SK-N-SH treated with all-trans-retinoic acid at 6 μM for 48 hours (cell line): Measurements from ENCODE around the gene KXD1.

Experiments used
- BACH2 ChIP-seq: fragments of 250-450 bp; sonication (Bioruptor Pico); IDR thresholded peaks from 2 replicates; pipeline ENCODE4 v1.9.0; 2021; ENCODE audit warnings: mild to moderate bottlenecking, borderline replicate concordance
- ESRRG ChIP-seq: fragments of 250-450 bp; sonication (Bioruptor Pico); IDR thresholded peaks from 2 replicates; pipeline ENCODE4 v1.6.1; 2021; ENCODE audit warnings: mild to moderate bottlenecking
- RARB ChIP-seq: fragments of 250-450 bp; sonication (Bioruptor Pico); IDR thresholded peaks from 2 replicates; pipeline ENCODE4 v1.8.0; 2021; ENCODE audit warnings: mild to moderate bottlenecking, moderate library complexity
- SNAI2 ChIP-seq: fragments of 250-450 bp; sonication (Bioruptor Pico); IDR thresholded peaks from 2 replicates; pipeline ENCODE4 v1.5.0; 2020; ENCODE audit warnings: mild to moderate bottlenecking, moderate library complexity
- ZC3H10 ChIP-seq: fragments of 250-450 bp; sonication (Bioruptor Pico); IDR thresholded peaks from 2 replicates; pipeline ENCODE4 v1.5.1; 2021; ENCODE audit warnings: mild to moderate bottlenecking, moderate library complexity
- ZFP3 ChIP-seq: fragments of 250-450 bp; sonication (Bioruptor Pico); IDR thresholded peaks from 2 replicates; pipeline ENCODE4 v1.5.0; 2020; ENCODE audit warnings: mild to moderate bottlenecking, moderate library complexity
- ZFP30 ChIP-seq: fragments of 450-650 bp; formaldehyde crosslinking; IDR thresholded peaks from 2 replicates; pipeline ENCODE4 v1.5.0; 2022; ENCODE audit warnings: mild to moderate bottlenecking, moderate library complexity
- ZNF565 ChIP-seq: fragments of 450-650 bp; formaldehyde crosslinking; conservative IDR thresholded peaks from 2 replicates; pipeline ENCODE4 v1.5.0; 2020; ENCODE audit warnings: low read depth, mild to moderate bottlenecking, moderate library complexity
- ZNF70 ChIP-seq: fragments of 450-650 bp; formaldehyde crosslinking; IDR thresholded peaks from 2 replicates; pipeline ENCODE4 v1.5.0; 2020; ENCODE audit warnings: mild to moderate bottlenecking, moderate library complexity
- TF ChIP-seq, protein P1 (sequence below): fragments of 250-450 bp; sonication (Bioruptor Pico); IDR thresholded peaks from 2 replicates; pipeline ENCODE4 v1.5.1; 2020; ENCODE audit warnings: low read depth, mild to moderate bottlenecking, moderate library complexity
- TF ChIP-seq, protein P2 (sequence below): fragments of 250-450 bp; sonication (Bioruptor Pico); IDR thresholded peaks from 2 replicates; pipeline ENCODE4 v1.5.1; 2021; ENCODE audit warnings: mild to moderate bottlenecking, moderate library complexity

DNA sequence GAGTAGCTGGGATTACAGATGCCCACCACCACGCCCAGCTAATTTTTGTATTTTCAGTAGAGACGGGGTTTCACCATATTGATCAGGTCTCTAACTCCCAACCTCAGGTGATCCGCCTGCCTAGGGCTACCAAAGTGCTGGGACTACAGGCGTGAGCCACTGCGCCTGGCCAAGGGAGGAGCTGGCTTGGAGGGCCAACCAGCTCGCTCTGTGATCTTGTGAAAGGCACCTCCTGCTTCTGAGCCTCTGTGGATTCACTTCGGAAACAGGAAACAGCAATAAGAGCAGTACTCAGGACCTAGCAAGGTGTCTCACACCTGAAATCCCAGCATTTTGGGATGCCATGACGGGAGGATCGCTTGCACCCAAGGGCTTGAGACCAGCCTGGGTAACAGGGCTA lies 33.8 kb upstream of the KXD1 start:
- TF ChIP-seq ZFP3 (CRISPR knock-in tag): no peak
- no peak for TF ChIP-seq BACH2
- TF ChIP-seq ZNF70 (CRISPR knock-in tag): no peak
- no peak for TF ChIP-seq SNAI2 (CRISPR knock-in tag)
- TF ChIP-seq, protein P1, sequence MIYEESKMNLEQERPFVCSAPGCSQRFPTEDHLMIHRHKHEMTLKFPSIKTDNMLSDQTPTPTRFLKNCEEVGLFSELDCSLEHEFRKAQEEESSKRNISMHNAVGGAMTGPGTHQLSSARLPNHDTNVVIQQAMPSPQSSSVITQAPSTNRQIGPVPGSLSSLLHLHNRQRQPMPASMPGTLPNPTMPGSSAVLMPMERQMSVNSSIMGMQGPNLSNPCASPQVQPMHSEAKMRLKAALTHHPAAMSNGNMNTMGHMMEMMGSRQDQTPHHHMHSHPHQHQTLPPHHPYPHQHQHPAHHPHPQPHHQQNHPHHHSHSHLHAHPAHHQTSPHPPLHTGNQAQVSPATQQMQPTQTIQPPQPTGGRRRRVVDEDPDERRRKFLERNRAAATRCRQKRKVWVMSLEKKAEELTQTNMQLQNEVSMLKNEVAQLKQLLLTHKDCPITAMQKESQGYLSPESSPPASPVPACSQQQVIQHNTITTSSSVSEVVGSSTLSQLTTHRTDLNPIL: no peak
- no peak for TF ChIP-seq ZFP30 (CRISPR knock-in tag)
- TF ChIP-seq, protein P2, sequence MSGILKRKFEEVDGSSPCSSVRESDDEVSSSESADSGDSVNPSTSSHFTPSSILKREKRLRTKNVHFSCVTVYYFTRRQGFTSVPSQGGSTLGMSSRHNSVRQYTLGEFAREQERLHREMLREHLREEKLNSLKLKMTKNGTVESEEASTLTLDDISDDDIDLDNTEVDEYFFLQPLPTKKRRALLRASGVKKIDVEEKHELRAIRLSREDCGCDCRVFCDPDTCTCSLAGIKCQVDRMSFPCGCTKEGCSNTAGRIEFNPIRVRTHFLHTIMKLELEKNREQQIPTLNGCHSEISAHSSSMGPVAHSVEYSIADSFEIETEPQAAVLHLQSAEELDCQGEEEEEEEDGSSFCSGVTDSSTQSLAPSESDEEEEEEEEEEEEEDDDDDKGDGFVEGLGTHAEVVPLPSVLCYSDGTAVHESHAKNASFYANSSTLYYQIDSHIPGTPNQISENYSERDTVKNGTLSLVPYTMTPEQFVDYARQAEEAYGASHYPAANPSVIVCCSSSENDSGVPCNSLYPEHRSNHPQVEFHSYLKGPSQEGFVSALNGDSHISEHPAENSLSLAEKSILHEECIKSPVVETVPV (CRISPR knock-in tag): no peak
- TF ChIP-seq RARB (CRISPR knock-in tag): no peak
- TF ChIP-seq ZNF565 (CRISPR knock-in tag): no peak
- no peak for TF ChIP-seq ESRRG (CRISPR knock-in tag)
- TF ChIP-seq ZC3H10: no peak
